GM12878 (cell line): ENCODE measurements around the gene MAD2L2. TPM values are rescaled to one million over a fixed set of nuclear protein-coding genes. Genes with fewer than 3 reads are reported as not detected.

Experiments used
- DPF2 ChIP-seq: fragments of 450-650 bp; IDR thresholded peaks from 2 replicates; pipeline ENCODE4 v1.6.1; 2017; ENCODE audit warnings: mild to moderate bottlenecking
- ESRRA ChIP-seq: IDR thresholded peaks from 2 replicates; pipeline ENCODE4 v1.6.1; 2012; ENCODE audit warnings: mild to moderate bottlenecking, low read length, improper control_type of control experiment
- FOS ChIP-seq: IDR thresholded peaks from 3 replicates; pipeline ENCODE4 v1.6.1; 2011; ENCODE audit warnings: borderline replicate concordance; ENCODE audit not compliant: insufficient read length; ENCODE audit errors: extremely low read depth
- GABPA ChIP-seq: IDR thresholded peaks from 2 replicates; pipeline ENCODE4 v1.6.1; 2014; ENCODE audit warnings: antibody characterized with exemption, low read depth, mild to moderate bottlenecking, inconsistent platforms
- IKZF2 ChIP-seq, 2 experiments: fragments of 450-650 bp; IDR thresholded peaks; 2 replicates each; pipeline ENCODE4 v1.6.1; 2017; ENCODE audit warnings: mild to moderate bottlenecking in 2 of 2, moderate library complexity in 2 of 2
- JUNB ChIP-seq: IDR thresholded peaks from 2 replicates; pipeline ENCODE4 v1.6.1; 2016; ENCODE audit warnings: antibody characterized with exemption, mild to moderate bottlenecking
- KDM1A ChIP-seq: fragments of 200-600 bp; sonication (generic); IDR thresholded peaks from 2 replicates; pipeline ENCODE4 v1.6.1; 2016; ENCODE audit warnings: borderline replicate concordance
- KLF5 ChIP-seq: fragments of 450-650 bp; IDR thresholded peaks from 2 replicates; pipeline ENCODE4 v1.6.1; 2014; ENCODE audit warnings: mild to moderate bottlenecking; ENCODE audit not compliant: partially characterized antibody
- MEF2A ChIP-seq: IDR thresholded peaks from 2 replicates; pipeline ENCODE4 v1.6.1; 2011; ENCODE audit warnings: low read depth, mild to moderate bottlenecking, low read length, moderate library complexity; ENCODE audit not compliant: insufficient read depth
- MYB ChIP-seq: fragments of 150-350 bp; IDR thresholded peaks from 2 replicates; pipeline ENCODE4 v1.6.1; 2014; ENCODE audit warnings: mild to moderate bottlenecking, low read depth, low read length, borderline replicate concordance
- NBN ChIP-seq: fragments of 450-650 bp; IDR thresholded peaks from 2 replicates; pipeline ENCODE4 v1.6.1; 2016
- NR2C1 ChIP-seq: fragments of 450-650 bp; IDR thresholded peaks from 2 replicates; pipeline ENCODE4 v1.6.1; 2017; ENCODE audit warnings: antibody characterized with exemption, mild to moderate bottlenecking, moderate library complexity
- NR2C2 ChIP-seq: IDR thresholded peaks from 2 replicates; pipeline ENCODE4 v1.6.1; 2011; ENCODE audit warnings: borderline replicate concordance, low read depth; ENCODE audit not compliant: control insufficient read depth, insufficient read length
- NR2F1 ChIP-seq: fragments of 450-650 bp; conservative IDR thresholded peaks from 2 replicates; pipeline ENCODE4 v1.6.1; 2017; ENCODE audit warnings: mild to moderate bottlenecking
- POLR2AphosphoS2 ChIP-seq: IDR thresholded peaks from 2 replicates; pipeline ENCODE4 v1.6.1; 2011; ENCODE audit warnings: low read depth, mild to moderate bottlenecking, low read length, improper control_type of control experiment, moderate library complexity
- RAD21 ChIP-seq: IDR thresholded peaks from 2 replicates; pipeline ENCODE4 v1.6.1; 2011; ENCODE audit warnings: mild to moderate bottlenecking, low read depth, low read length, moderate library complexity; ENCODE audit not compliant: insufficient read depth
- SMC3 ChIP-seq: IDR thresholded peaks from 2 replicates; pipeline ENCODE4 v1.6.1; 2011; ENCODE audit warnings: low read length, improper control_type of control experiment, borderline replicate concordance
- SREBF1 ChIP-seq: IDR thresholded peaks from 2 replicates; pipeline ENCODE4 v1.6.1; 2012; ENCODE audit warnings: mild to moderate bottlenecking, low read length
- SREBF2 ChIP-seq: IDR thresholded peaks from 2 replicates; pipeline ENCODE4 v1.6.1; 2012; ENCODE audit warnings: mild to moderate bottlenecking, low read length
- SRF ChIP-seq, 2 experiments: IDR thresholded peaks; 2 replicates each; pipeline ENCODE4 v1.6.1; 2011; ENCODE audit warnings: low read depth in 2 of 2, low read length in 2 of 2, mild to moderate bottlenecking in 1 of 2, moderate library complexity in 1 of 2
- TBL1XR1 ChIP-seq: IDR thresholded peaks from 2 replicates; pipeline ENCODE4 v1.6.1; 2012; ENCODE audit warnings: low read depth, low read length, improper control_type of control experiment
- ZNF217 ChIP-seq: fragments of 450-650 bp; IDR thresholded peaks from 2 replicates; pipeline ENCODE4 v1.6.1; 2017; ENCODE audit warnings: antibody characterized with exemption, mild to moderate bottlenecking
- ZNF24 ChIP-seq: fragments of 450-650 bp; IDR thresholded peaks from 2 replicates; pipeline ENCODE4 v1.6.1; 2017; ENCODE audit warnings: antibody characterized with exemption, mild to moderate bottlenecking
- ZNF274 ChIP-seq: IDR thresholded peaks from one replicate; pipeline ENCODE4 v1.8.0; 2011; ENCODE audit not compliant: insufficient read length, insufficient read depth
- ZNF622 ChIP-seq: fragments of 450-650 bp; IDR thresholded peaks from 2 replicates; pipeline ENCODE4 v1.6.1; 2017; ENCODE audit warnings: mild to moderate bottlenecking, inconsistent platforms
- polyA plus RNA-seq, 11 experiments: library from polyadenylated mRNA; depleted of rRNA in 4 of 11; unstranded in 6 of 11; stranded (reverse) in 5 of 11; fragments of >200 nt; fragmentation: Nextera tagmentation in 4 of 11; fragmentation: Illumina TruSeq in 1 of 11; extraction: Ambion mirVana in 4 of 11; extraction: Trizol in 1 of 11; gene quantifications; 1 replicate in 1 of 11; 2 replicates in 10 of 11; pipeline versions ENCODE4 v1.2.1 to v1.2.3, GENCODE V29; 2011 to 2016; ENCODE audit warnings: inconsistent platforms in 2 of 11, missing spikeins in 2 of 11, low read depth in 1 of 11
- total RNA-seq, 4 experiments: library from RNA; depleted of rRNA in 3 of 4; stranded (reverse); fragments of >200 nt in 3 of 4; fragmentation: Illumina TruSeq in 1 of 4; extraction: Trizol in 1 of 4; gene quantifications; 2 replicates each; pipeline versions ENCODE4 v1.2.1 to v1.2.3, GENCODE V29; 2013 to 2021
- TF ChIP-seq, protein P1 (sequence below): fragments of 450-650 bp; IDR thresholded peaks from 2 replicates; pipeline ENCODE4 v1.6.1; 2014; ENCODE audit warnings: mild to moderate bottlenecking
- TF ChIP-seq, protein P2 (sequence below): fragments of 450-650 bp; formaldehyde crosslinking; IDR thresholded peaks from 2 replicates; pipeline ENCODE4 v1.4.0; 2022; ENCODE audit warnings: mild to moderate bottlenecking, moderate library complexity
- TF ChIP-seq, protein P3 (sequence below): IDR thresholded peaks from 2 replicates; pipeline ENCODE4 v1.6.1; 2012; ENCODE audit warnings: low read depth, low read length, improper control_type of control experiment

Gene MAD2L2
- total and polyA plus RNA-seq, 10 of the 15 experiments (the other 5 are each of a cell fraction or from before 2014, with no cell fraction given) = 3.5 to 95.0 (median 53.2) TPM

GRCh38 chr1:11670747-11671146, 10.2 kb downstream of the MAD2L2 start (continued):
- TF ChIP-seq, protein P1, sequence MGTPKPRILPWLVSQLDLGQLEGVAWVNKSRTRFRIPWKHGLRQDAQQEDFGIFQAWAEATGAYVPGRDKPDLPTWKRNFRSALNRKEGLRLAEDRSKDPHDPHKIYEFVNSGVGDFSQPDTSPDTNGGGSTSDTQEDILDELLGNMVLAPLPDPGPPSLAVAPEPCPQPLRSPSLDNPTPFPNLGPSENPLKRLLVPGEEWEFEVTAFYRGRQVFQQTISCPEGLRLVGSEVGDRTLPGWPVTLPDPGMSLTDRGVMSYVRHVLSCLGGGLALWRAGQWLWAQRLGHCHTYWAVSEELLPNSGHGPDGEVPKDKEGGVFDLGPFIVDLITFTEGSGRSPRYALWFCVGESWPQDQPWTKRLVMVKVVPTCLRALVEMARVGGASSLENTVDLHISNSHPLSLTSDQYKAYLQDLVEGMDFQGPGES = no peak
- peak; percentile 92 for TF ChIP-seq DPF2
- no peak for TF ChIP-seq SRF (IDR thresholded peaks at IDR 0.05; ENCODE audit: low read depth in 2 of 2, low read length in 2 of 2)
- no peak for TF ChIP-seq KLF5
- TF ChIP-seq POLR2AphosphoS2 = no peak
- TF ChIP-seq IKZF2 (IDR thresholded peaks at IDR 0.05) = peak; percentile 90 to 92
- TF ChIP-seq TBL1XR1 = no peak
- no peak for TF ChIP-seq NR2F1
- no peak for TF ChIP-seq ZNF217
- no peak for TF ChIP-seq JUNB
- no peak for TF ChIP-seq RAD21
- TF ChIP-seq ZNF24 = no peak
- no peak for TF ChIP-seq KDM1A
- no peak for TF ChIP-seq FOS
- no peak for TF ChIP-seq ZNF274
- TF ChIP-seq MYB = no peak
- TF ChIP-seq SREBF1 = no peak
- TF ChIP-seq ESRRA = no peak
- TF ChIP-seq GABPA = no peak
- no peak for TF ChIP-seq NR2C2
- TF ChIP-seq, protein P2, sequence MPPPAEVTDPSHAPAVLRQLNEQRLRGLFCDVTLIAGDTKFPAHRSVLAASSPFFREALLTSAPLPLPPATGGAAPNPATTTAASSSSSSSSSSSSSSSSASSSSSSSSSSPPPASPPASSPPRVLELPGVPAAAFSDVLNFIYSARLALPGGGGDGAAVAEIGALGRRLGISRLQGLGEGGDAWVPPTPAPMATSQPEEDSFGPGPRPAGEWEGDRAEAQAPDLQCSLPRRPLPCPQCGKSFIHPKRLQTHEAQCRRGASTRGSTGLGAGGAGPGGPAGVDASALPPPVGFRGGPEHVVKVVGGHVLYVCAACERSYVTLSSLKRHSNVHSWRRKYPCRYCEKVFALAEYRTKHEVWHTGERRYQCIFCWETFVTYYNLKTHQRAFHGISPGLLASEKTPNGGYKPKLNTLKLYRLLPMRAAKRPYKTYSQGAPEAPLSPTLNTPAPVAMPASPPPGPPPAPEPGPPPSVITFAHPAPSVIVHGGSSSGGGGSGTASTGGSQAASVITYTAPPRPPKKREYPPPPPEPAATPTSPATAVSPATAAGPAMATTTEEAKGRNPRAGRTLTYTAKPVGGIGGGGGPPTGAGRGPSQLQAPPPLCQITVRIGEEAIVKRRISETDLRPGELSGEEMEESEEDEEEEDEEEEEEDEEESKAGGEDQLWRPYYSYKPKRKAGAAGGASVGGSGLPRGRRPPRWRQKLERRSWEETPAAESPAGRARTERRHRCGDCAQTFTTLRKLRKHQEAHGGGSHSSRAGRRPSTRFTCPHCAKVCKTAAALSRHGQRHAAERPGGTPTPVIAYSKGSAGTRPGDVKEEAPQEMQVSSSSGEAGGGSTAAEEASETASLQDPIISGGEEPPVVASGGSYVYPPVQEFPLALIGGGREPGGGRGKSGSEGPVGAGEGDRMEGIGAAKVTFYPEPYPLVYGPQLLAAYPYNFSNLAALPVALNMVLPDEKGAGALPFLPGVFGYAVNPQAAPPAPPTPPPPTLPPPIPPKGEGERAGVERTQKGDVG (CRISPR knock-in tag) = no peak
- no peak for TF ChIP-seq SMC3
- no peak for TF ChIP-seq ZNF622
- 0 out of 2 replicates have a peak, but pooled peaks have one; percentile 38 for TF ChIP-seq MEF2A
- no peak for TF ChIP-seq SREBF2
- no peak; the same call in 1 of the 2 replicates for TF ChIP-seq NBN
- no peak for TF ChIP-seq NR2C1
- TF ChIP-seq, protein P3, sequence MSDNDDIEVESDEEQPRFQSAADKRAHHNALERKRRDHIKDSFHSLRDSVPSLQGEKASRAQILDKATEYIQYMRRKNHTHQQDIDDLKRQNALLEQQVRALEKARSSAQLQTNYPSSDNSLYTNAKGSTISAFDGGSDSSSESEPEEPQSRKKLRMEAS = no peak
